ENCODE results near the gene EFCAB6. TPM values are rescaled to one million over a fixed set of nuclear protein-coding genes. Genes with fewer than 3 reads are reported as not detected.

EFCAB6 gene
- total RNA-seq, 1 experiment from 2014 or later = 0.52 TPM

GRCh38 chr22:43714104-43714503, 98.0 kb downstream of the EFCAB6 start:
- Histone ChIP-seq H3K36me3 (ENCODE audit: control insufficient read depth in 1 of 2, insufficient read depth in 2 of 2, low read length in 2 of 2) (no peaks in the 10 kb centered on the region), H3K9me2 (ENCODE audit: insufficient read depth) (no peaks in the 10 kb centered on the region), H3K4me2 (ENCODE audit: low read length) (no peak overlapping the region), H3K9me3 (ENCODE audit: control insufficient read depth in 1 of 2, insufficient read depth in 1 of 2, low read depth in 1 of 2, low read length in 2 of 2) (no peaks in the 10 kb centered on the region), H4K20me1 (ENCODE audit: insufficient read depth) (no peaks in the 10 kb centered on the region), H3K79me2 (ENCODE audit: insufficient read depth, low read length) (no peaks in the 10 kb centered on the region), H3K27me3 (ENCODE audit: insufficient read depth, low read length) (peaks cover 30% of the 10 kb centered on the region), H2AFZ (ENCODE audit: low read depth, low read length, poor library complexity, severe bottlenecking) (no peak overlapping the region), H3K4me1 (ENCODE audit: control insufficient read depth in 1 of 2, insufficient read depth in 2 of 2, low read length in 2 of 2) (no peaks in the 10 kb centered on the region), H3K9ac (ENCODE audit: low read length) (no peak overlapping the region), H3K4me3 (replicated peaks in 1 of 2; ENCODE audit: low read depth in 1 of 2, low read length in 2 of 2) (no peak overlapping the region), H3K27ac (ENCODE audit: low read depth, low read length) (no peak overlapping the region)
- BruUV-seq (replicated peaks) = no TSS peak
- no peak for TF ChIP-seq FOSL1 (IDR thresholded peaks at IDR 0.05; ENCODE audit: low read depth)
- TF ChIP-seq ELF1 (IDR thresholded peaks at IDR 0.05; ENCODE audit: borderline replicate concordance, low read depth) = no peak
- no peak for TF ChIP-seq REST (IDR thresholded peaks at IDR 0.05; ENCODE audit: low read depth)
- no peak for TF ChIP-seq ZFX (IDR thresholded peaks at IDR 0.05)
- TF ChIP-seq, protein P1, sequence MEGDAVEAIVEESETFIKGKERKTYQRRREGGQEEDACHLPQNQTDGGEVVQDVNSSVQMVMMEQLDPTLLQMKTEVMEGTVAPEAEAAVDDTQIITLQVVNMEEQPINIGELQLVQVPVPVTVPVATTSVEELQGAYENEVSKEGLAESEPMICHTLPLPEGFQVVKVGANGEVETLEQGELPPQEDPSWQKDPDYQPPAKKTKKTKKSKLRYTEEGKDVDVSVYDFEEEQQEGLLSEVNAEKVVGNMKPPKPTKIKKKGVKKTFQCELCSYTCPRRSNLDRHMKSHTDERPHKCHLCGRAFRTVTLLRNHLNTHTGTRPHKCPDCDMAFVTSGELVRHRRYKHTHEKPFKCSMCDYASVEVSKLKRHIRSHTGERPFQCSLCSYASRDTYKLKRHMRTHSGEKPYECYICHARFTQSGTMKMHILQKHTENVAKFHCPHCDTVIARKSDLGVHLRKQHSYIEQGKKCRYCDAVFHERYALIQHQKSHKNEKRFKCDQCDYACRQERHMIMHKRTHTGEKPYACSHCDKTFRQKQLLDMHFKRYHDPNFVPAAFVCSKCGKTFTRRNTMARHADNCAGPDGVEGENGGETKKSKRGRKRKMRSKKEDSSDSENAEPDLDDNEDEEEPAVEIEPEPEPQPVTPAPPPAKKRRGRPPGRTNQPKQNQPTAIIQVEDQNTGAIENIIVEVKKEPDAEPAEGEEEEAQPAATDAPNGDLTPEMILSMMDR (IDR thresholded peaks at IDR 0.05 in 2 of 3, conservative IDR thresholded peaks at IDR 0.05 in 1 of 3; ENCODE audit: borderline replicate concordance in 1 of 3, insufficient read depth in 1 of 3, low read depth in 2 of 3, low read length in 2 of 3) = no peak
- TF ChIP-seq TCF7L2 (IDR thresholded peaks at IDR 0.05; ENCODE audit: borderline replicate concordance, extremely low read depth, insufficient read depth, insufficient read length) = no peak
- TF ChIP-seq, protein P2, sequence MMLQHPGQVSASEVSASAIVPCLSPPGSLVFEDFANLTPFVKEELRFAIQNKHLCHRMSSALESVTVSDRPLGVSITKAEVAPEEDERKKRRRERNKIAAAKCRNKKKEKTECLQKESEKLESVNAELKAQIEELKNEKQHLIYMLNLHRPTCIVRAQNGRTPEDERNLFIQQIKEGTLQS (IDR thresholded peaks at IDR 0.05) = no peak
- TF ChIP-seq CEBPB (IDR thresholded peaks at IDR 0.05; ENCODE audit: low read depth) = no peak
- no peak for TF ChIP-seq EZH2 (IDR thresholded peaks at IDR 0.05)
- TF ChIP-seq, protein P3, sequence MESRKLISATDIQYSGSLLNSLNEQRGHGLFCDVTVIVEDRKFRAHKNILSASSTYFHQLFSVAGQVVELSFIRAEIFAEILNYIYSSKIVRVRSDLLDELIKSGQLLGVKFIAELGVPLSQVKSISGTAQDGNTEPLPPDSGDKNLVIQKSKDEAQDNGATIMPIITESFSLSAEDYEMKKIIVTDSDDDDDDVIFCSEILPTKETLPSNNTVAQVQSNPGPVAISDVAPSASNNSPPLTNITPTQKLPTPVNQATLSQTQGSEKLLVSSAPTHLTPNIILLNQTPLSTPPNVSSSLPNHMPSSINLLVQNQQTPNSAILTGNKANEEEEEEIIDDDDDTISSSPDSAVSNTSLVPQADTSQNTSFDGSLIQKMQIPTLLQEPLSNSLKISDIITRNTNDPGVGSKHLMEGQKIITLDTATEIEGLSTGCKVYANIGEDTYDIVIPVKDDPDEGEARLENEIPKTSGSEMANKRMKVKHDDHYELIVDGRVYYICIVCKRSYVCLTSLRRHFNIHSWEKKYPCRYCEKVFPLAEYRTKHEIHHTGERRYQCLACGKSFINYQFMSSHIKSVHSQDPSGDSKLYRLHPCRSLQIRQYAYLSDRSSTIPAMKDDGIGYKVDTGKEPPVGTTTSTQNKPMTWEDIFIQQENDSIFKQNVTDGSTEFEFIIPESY (IDR thresholded peaks at IDR 0.05; ENCODE audit: extremely low read depth, insufficient replicate concordance, low read length) = no peak
- no peak for TF ChIP-seq POLR2A (IDR thresholded peaks at IDR 0.05; ENCODE audit: borderline replicate concordance, extremely low read depth, insufficient read depth, insufficient read length)
- TF ChIP-seq EGR1 (IDR thresholded peaks at IDR 0.05; ENCODE audit: low read depth) = no peak
- TF ChIP-seq EZH2phosphoT487 (IDR thresholded peaks at IDR 0.05; ENCODE audit: borderline replicate concordance) = no peak
- ChIA-PET POLR2A (no interaction called here), RAD21 (ENCODE audit: low non-redundant PET in 1 of 2, low total read pairs in 2 of 2, uncharacterized antibody in 2 of 2, unreplicated experiment in 2 of 2) (no interaction called here), CTCF (no interaction called here)
- intact Hi-C loops (cut with micrococcal nuclease) = no loop called here
- ATAC-seq (no peak), DNase-seq (ENCODE audit: low read depth, low spot score) (no peak)
